Neutrophil (primary cell): ENCODE data around the gene NOX3.

ENCODE experiments used
- H3K27ac ChIP-seq: fragments of 200-600 bp; sonication (generic); 2 replicates; pipeline ENCODE4 v1.5.1; 2016; ENCODE audit warnings: mild to moderate bottlenecking, moderate library complexity
- H3K27me3 ChIP-seq: fragments of 200-600 bp; sonication (generic); 2 replicates; pipeline ENCODE4 v1.6.0; 2016; ENCODE audit warnings: mild to moderate bottlenecking
- H3K36me3 ChIP-seq: fragments of 200-600 bp; sonication (generic); 2 replicates; pipeline ENCODE4 v1.5.1; 2017
- H3K4me1 ChIP-seq, 2 experiments: fragments of 200-600 bp in 1 of 2; sonication (generic) in 1 of 2; 1 replicate in 1 of 2; 2 replicates in 1 of 2; pipeline versions ENCODE4 v1.5.1 to v1.6.1; 2013 to 2016; ENCODE audit warnings: low read depth in 1 of 2, low read length in 1 of 2, mild to moderate bottlenecking in 1 of 2, moderate library complexity in 1 of 2; ENCODE audit not compliant: control insufficient read depth in 1 of 2, insufficient read depth in 1 of 2
- H3K4me3 ChIP-seq, 2 experiments: fragments of 200-600 bp in 1 of 2; sonication (generic) in 1 of 2; 1 replicate in 1 of 2; 2 replicates in 1 of 2; pipeline ENCODE4 v1.5.1; 2013 to 2016; ENCODE audit warnings: low read depth in 1 of 2, low read length in 1 of 2, mild to moderate bottlenecking in 1 of 2, moderate library complexity in 1 of 2
- H3K9me3 ChIP-seq: fragments of 200-600 bp; sonication (generic); 2 replicates; pipeline ENCODE4 v1.5.1; 2016
- TF ChIP-seq, protein P1 (sequence below): fragments of 200-600 bp; sonication (generic); IDR thresholded peaks from 2 replicates; pipeline ENCODE4 v1.5.1; 2016; ENCODE audit warnings: antibody characterized with exemption

Gene NOX3

DNA sequence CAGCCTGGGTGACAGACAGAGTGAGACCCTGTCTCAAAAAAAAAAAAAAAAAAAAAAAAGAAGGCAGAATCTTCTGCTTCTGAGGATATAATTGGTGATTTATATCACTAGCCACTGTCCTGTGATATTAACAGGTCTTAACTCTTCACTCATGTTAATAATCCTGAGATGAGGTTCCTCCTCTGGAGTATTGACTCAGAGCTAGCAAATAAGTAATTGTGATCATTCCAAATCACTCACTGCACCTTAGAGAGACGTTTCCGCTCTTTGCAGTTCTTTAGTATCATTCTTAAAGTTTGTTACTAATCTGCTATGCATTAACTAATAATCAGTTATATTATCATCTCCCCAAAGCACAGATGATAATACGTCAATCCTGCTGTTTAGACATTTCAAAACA lies 41.6 kb upstream of the NOX3 start:
- no peaks in the 10 kb centered on the region for H3K9me3 ChIP-seq
- no peaks in the 10 kb centered on the region for H3K27me3 ChIP-seq
- no peaks in the 10 kb centered on the region for H3K36me3 ChIP-seq
- TF ChIP-seq, protein P1, sequence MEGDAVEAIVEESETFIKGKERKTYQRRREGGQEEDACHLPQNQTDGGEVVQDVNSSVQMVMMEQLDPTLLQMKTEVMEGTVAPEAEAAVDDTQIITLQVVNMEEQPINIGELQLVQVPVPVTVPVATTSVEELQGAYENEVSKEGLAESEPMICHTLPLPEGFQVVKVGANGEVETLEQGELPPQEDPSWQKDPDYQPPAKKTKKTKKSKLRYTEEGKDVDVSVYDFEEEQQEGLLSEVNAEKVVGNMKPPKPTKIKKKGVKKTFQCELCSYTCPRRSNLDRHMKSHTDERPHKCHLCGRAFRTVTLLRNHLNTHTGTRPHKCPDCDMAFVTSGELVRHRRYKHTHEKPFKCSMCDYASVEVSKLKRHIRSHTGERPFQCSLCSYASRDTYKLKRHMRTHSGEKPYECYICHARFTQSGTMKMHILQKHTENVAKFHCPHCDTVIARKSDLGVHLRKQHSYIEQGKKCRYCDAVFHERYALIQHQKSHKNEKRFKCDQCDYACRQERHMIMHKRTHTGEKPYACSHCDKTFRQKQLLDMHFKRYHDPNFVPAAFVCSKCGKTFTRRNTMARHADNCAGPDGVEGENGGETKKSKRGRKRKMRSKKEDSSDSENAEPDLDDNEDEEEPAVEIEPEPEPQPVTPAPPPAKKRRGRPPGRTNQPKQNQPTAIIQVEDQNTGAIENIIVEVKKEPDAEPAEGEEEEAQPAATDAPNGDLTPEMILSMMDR: no peak
- no peak overlapping the region for H3K4me3 ChIP-seq
- no peaks in the 10 kb centered on the region for H3K4me1 ChIP-seq
- no peak overlapping the region for H3K27ac ChIP-seq

- Histone ChIP-seq H3K9me3 (no peaks in the 10 kb centered on the region), H3K27ac (no peak overlapping the region), H3K27me3 (no peaks in the 10 kb centered on the region), H3K4me1 (no peaks in the 10 kb centered on the region), H3K4me3 (no peak overlapping the region), H3K36me3 (no peaks in the 10 kb centered on the region)
- TF ChIP-seq, protein P1: no peak
Observed at GRCh38 chr6:155495011-155495768, 39.6 kb upstream of the NOX3 start.

DNA sequence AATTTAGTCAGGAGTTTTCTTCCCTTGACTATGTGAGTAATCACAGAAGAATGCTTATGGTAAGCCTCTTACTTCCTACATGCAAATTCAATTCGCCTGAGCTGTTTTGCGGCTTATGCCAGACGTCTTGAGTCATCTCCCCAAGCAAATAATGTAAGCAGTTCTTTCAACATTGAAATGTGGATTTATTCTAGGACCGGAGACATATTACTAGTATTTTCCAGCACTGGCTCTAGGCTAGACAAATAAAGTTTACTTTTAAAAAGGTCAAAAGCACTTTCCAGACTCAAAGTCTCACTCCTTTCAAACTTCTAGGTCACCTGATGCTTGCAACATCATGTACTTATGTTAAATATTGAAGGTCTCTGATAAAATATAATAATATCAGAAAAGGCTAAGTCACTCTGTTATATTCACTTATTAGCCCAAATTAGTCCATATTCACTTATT lies 38.1 kb upstream of the NOX3 start:
- H3K27me3 ChIP-seq: no peaks in the 10 kb centered on the region
- H3K4me3 ChIP-seq: no peak overlapping the region
- TF ChIP-seq, protein P1: no peak
- H3K27ac ChIP-seq: no peak overlapping the region
- no peaks in the 10 kb centered on the region for H3K4me1 ChIP-seq
- no peaks in the 10 kb centered on the region for H3K9me3 ChIP-seq
- no peaks in the 10 kb centered on the region for H3K36me3 ChIP-seq

- TF ChIP-seq, protein P1: no peak
- H3K27ac ChIP-seq: no peak overlapping the region
Observed at GRCh38 chr6:155493026-155493693, 37.5 kb upstream of the NOX3 start.

DNA sequence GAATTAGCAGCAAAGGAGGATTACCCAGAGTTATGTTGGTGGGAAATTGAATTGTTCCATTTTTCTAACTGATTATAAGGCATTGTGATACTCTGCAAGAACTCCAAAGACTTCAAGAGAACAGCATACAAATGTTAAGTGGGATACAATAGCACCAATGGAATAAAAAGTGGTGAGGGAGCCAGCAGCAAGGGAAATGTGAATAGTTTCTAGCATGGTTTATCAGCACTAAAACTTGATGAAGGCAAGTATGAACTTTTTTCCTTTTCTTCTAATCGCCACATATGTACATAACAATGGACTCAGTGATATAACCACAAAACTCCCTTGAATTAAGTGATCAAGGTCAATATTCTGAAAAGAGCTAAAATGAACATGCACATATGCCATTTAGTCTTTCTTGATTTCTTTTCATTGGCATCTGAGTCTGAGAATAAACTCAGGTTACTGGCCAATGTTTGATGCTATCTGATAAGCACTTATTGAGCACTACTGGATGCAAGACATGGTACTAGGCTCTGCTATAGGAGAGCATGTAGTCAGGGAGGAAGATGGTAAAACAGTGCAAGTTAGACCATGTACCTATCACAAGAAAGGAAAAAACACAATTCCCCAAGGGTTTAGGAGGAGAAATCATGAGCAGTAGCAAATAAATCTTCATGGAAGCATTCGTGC lies 36.6 kb upstream of the NOX3 start:
- Histone ChIP-seq H3K27ac (no peak overlapping the region), H3K4me3 (no peak overlapping the region), H3K9me3 (no peaks in the 10 kb centered on the region), H3K36me3 (no peaks in the 10 kb centered on the region), H3K4me1 (no peaks in the 10 kb centered on the region), H3K27me3 (no peaks in the 10 kb centered on the region)
- TF ChIP-seq, protein P1: no peak

More at GRCh38 chr6:155493026-155493693, 37.5 kb upstream of the NOX3 start:
- no peak overlapping the region for H3K4me3 ChIP-seq
- H3K27me3 ChIP-seq: no peaks in the 10 kb centered on the region
- H3K36me3 ChIP-seq: no peaks in the 10 kb centered on the region
- no peaks in the 10 kb centered on the region for H3K4me1 ChIP-seq
- H3K9me3 ChIP-seq: no peaks in the 10 kb centered on the region
